GM19193 (cell line): ENCODE results near the gene RPL36.

Source experiments
- POLR2A ChIP-seq: IDR thresholded peaks from 4 replicates; pipeline ENCODE4 v1.6.1; 2011; ENCODE audit not compliant: insufficient read depth, insufficient read length; ENCODE audit errors: extremely low read depth

The RPL36 gene

GRCh38 chr19:5705552-5705951 lies 15.5 kb downstream of the RPL36 start:
- no peak for TF ChIP-seq POLR2A

DNA sequence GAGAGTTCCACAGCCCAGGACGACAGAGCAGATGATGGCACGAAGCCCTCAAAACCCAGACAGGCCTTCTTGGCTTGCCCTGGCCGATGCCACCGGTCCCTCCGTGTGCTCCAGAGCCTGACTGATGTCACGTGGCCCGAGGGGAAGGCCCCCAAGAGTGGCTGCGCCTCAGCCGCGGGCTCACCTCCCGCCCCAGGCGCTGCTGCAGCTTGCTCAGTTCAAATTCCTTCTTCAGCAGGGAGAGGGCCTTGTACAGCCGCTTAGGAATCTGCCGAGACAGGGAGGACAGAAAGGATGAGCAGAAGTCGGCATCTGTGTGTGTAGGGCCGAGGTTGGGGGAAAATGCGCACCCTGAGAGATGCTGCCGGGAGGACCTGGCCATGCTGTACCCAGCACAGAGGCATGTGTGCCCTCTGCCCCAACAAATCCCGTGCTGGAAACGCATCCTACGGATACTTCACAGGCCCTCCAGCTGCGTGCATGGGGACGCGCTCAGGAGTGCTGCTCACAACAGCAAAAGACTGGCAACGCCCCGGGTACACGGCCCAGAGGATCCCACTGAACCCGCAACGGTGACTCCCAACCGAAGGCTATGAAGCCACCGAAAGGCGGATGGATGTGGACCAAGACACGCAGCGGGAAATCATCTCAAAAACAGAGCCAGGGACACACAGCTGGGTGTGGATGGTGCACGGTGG lies 16.9 kb downstream of the RPL36 start:
- no peak for TF ChIP-seq POLR2A

GRCh38 chr19:5707576-5708575 lies 17.8 kb downstream of the RPL36 start:
- TF ChIP-seq POLR2A: no peak

DNA sequence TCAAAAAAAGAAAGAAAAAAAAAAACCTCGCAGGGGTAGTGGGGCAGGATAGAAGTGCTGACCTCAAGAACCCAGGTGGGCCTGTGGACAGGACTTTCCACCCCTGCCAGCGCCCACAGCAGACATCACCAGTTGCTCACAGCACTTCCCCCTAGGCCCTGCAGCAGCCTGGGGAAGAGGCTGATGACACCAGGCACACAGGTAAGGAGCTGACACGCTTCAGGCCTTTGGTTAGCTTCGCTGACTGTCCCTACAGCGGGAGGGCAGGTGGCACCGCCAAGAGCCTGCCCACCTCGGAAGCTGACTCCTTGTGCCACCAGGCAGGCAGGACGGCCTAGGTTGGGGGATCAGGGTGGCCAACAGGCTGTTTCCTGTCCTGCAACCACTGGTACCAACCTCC lies 20.9 kb downstream of the RPL36 start:
- TF ChIP-seq POLR2A: no peak

GRCh38 chr19:5711713-5712161 lies 21.6 kb downstream of the RPL36 start:
- TF ChIP-seq POLR2A: no peak

- TF ChIP-seq POLR2A: no peak
These were observed 23.1 kb downstream of the RPL36 start for GRCh38 chr19:5713228-5713627.

DNA sequence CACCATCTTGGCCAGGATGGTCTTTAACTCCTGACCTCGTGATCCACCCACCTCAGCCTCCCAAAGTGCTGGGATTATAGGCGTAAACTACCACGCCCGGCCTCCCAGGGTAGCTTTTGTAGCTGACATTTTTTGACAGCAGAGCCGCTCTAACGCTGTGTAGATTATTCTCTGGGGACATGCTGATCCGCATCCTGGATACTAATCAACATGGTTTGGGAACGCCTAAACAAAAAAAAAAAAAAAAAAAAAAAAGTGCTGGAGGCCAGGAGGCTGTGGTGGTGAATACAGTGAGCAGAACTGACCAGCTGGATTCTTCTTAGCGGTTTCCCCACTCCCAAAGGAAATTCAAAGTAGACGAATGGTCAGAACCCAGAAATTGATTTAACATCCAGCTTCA lies 24.7 kb downstream of the RPL36 start:
- TF ChIP-seq POLR2A: no peak

GRCh38 chr19:5717215-5717935 lies 27.3 kb downstream of the RPL36 start:
- no peak for TF ChIP-seq POLR2A

- TF ChIP-seq POLR2A: no peak
These were observed 28.0 kb downstream of the RPL36 start for GRCh38 chr19:5718037-5718578.

DNA sequence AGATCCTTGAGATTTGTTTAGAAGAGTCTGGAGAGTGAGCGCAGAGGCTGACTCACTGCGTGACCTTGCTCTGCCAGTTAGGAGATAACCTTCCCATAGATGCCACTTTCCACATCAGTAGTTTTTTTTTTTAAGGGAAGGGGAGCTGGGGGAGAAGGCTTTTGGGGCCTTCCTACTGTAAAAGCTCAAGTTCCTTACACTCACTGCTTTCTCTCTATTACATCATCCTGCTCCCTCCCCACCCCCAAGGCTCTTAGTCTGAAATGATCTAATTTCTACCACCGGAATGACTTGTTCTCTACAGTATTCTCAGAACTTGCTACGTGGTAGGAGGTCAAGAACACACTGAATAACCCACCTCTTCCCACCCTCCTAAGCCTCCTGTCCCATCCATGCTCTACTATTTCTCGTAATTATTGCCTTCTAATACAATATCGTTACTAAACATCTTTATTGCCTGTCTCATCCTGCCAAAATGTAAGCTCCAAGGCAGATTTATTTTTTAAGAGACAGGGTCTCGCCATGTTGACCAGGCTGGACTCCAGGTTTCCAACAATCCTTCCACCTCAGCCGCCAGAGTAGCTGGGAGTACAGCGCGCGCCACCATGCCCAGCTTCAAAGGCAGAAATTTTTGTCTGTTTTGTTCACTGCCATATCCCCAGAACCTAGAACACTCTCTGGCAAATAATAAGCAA lies 28.6 kb downstream of the RPL36 start:
- no peak for TF ChIP-seq POLR2A

- TF ChIP-seq POLR2A: no peak
These were observed 29.3 kb downstream of the RPL36 start for GRCh38 chr19:5719274-5719960.

DNA sequence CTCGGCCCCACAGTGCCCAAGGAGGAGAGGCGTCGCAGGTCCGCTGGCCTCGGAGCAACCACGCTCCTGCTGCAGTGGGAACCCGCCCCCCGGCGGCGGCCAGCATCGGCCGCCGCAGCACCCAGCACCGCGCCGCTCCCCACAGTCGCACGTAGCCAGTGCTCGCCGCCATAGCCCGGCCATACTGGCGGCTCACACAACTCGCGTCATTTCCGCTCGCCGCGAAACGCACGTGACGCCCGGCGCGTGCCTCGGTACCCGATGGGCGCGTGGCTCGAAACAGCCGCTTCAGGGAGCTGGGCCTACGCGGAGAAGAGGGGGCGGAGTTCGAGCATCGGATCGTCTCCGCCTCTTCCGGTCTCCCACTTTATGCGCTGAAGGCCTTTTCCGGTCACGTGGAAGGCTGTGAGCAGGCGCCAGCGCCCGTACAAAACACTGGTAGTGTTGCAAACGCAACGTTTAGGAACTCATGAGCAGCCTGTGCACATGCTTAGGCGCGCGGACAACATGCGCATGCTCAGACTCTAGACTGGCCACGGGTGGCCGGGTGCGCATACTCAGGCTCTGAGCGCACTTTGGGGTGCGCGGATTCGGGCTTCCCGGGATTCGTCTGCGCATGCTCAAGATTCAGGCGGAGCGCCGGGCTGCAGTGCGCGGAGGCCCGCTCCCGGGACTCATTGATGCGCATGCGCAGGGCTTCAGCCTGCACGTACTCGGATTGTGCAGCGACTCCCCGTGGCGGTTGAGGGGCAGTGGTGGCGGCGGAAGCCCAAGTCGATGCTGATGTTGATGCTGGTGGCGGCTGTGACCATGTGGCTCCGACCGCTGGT lies 30.1 kb downstream of the RPL36 start, which contains the start of the genes CATSPERD and LONP1:
CATSPERD (plus strand) TSS at position 677 of the 830 bp plus-strand sequence; CDS start at position 778, 101 bp downstream.
LONP1 (minus strand) TSS at position 186 of the 830 bp plus-strand sequence; CDS start at position 172, 14 bp downstream.
- peak; percentile 94 for TF ChIP-seq POLR2A
